IMR-90 (cell line): ENCODE results near the gene NAV1. TPM values are rescaled to one million over a fixed set of nuclear protein-coding genes. Genes with fewer than 3 reads are reported as not detected.

Source experiments
- ATAC-seq: fragments of 200-7000 bp; cut with Tn5 transposase; 2 replicates; pipeline ENCODE4 v1.9.1; 2020; ENCODE audit warnings: low read depth, mild to moderate bottlenecking, moderate library complexity
- BruUV-seq: library from RNA; stranded (reverse); fragments of 400-500 nt; replicated peaks from 2 replicates; lab custom pipeline; 2021; lab: Mats Ljungman, UMichigan
- CTCF ChIA-PET: fragments of 300-600 bp; formaldehyde crosslinking; extraction: SDS; loops from one replicate; lab custom pipeline; 2021; ENCODE audit warnings: antibody characterized with exemption; lab: Yijun Ruan, JAX
- POLR2A ChIA-PET: fragments of 300-600 bp; sonication (Branson Sonifier 250); formaldehyde crosslinking; loops from one replicate; lab custom pipeline; 2022; ENCODE audit warnings: antibody characterized with exemption; ENCODE audit not compliant: unreplicated experiment; lab: Charles Lee
- DNase-seq: peaks from one replicate; pipeline ENCODE4 v3.0.0; 2013
- H2AFZ ChIP-seq: replicated peaks from 2 replicates; pipeline ENCODE3; 2013; ENCODE audit warnings: low read length, mild to moderate bottlenecking; ENCODE audit not compliant: poor library complexity
- H2AK5ac ChIP-seq: 2 replicates; pipeline ENCODE4 v1.6.1; 2013; ENCODE audit warnings: low read depth, low read length, inconsistent platforms
- H2AK9ac ChIP-seq: replicated peaks from 2 replicates; pipeline ENCODE3; 2013; ENCODE audit warnings: mild to moderate bottlenecking, low read depth, low read length, moderate library complexity; ENCODE audit not compliant: poor library complexity
- H2BK120ac ChIP-seq: 2 replicates; pipeline ENCODE4 v1.6.1; 2013; ENCODE audit warnings: low read depth, low read length, inconsistent platforms
- H2BK15ac ChIP-seq: 3 replicates; pipeline ENCODE4 v1.6.1; 2013; ENCODE audit warnings: low read depth, low read length, inconsistent platforms
- H2BK20ac ChIP-seq: 2 replicates; pipeline ENCODE4 v1.6.1; 2013; ENCODE audit warnings: low read depth, mild to moderate bottlenecking, inconsistent platforms, low read length, moderate library complexity
- H2BK5ac ChIP-seq: 2 replicates; pipeline ENCODE4 v1.6.1; 2013; ENCODE audit warnings: mild to moderate bottlenecking, low read depth, low read length, inconsistent platforms; ENCODE audit not compliant: poor library complexity, severe bottlenecking
- H3K14ac ChIP-seq: replicated peaks from 2 replicates; pipeline ENCODE4 v1.6.1; 2013; ENCODE audit warnings: low read depth, low read length, inconsistent platforms
- H3K18ac ChIP-seq: 2 replicates; pipeline ENCODE4 v1.6.1; 2013; ENCODE audit warnings: low read depth, low read length, control low read depth
- H3K23ac ChIP-seq: 2 replicates; pipeline ENCODE4 v1.6.1; 2013; ENCODE audit warnings: low read depth, low read length, inconsistent platforms
- H3K27ac ChIP-seq: 2 replicates; pipeline ENCODE4 v1.5.1; 2013; ENCODE audit warnings: mild to moderate bottlenecking, control low read depth, low read length; ENCODE audit not compliant: insufficient read depth
- H3K27me3 ChIP-seq: 2 replicates; pipeline ENCODE4 v1.6.1; 2013; ENCODE audit warnings: low read length; ENCODE audit not compliant: control insufficient read depth, insufficient read depth
- H3K36me3 ChIP-seq: 2 replicates; pipeline ENCODE4 v1.6.1; 2013; ENCODE audit warnings: low read length, mixed read lengths; ENCODE audit not compliant: control insufficient read depth, insufficient read depth
- H3K4ac ChIP-seq: 2 replicates; pipeline ENCODE4 v1.6.1; 2013; ENCODE audit warnings: low read depth, low read length, inconsistent platforms
- H3K4me1 ChIP-seq: 2 replicates; pipeline ENCODE4 v1.6.1; 2013; ENCODE audit warnings: low read length, mixed read lengths; ENCODE audit not compliant: control insufficient read depth, insufficient read depth
- H3K4me2 ChIP-seq: 2 replicates; pipeline ENCODE4 v1.6.1; 2013; ENCODE audit warnings: low read depth, mild to moderate bottlenecking, control low read depth, low read length, moderate library complexity
- H3K4me3 ChIP-seq: 2 replicates; pipeline ENCODE4 v1.5.1; 2013; ENCODE audit warnings: low read depth, mild to moderate bottlenecking, control low read depth, low read length, moderate library complexity; ENCODE audit not compliant: insufficient read depth
- H3K56ac ChIP-seq: 2 replicates; pipeline ENCODE4 v1.6.1; 2013; ENCODE audit warnings: low read length, inconsistent platforms; ENCODE audit not compliant: insufficient read depth; ENCODE audit errors: extremely low read depth
- H3K79me1 ChIP-seq, 2 experiments: 2 replicates each; pipeline ENCODE4 v1.6.1; 2013; ENCODE audit warnings: low read length in 2 of 2, inconsistent platforms in 1 of 2, low read depth in 1 of 2
- H3K9ac ChIP-seq: 2 replicates; pipeline ENCODE4 v1.6.1; 2013; ENCODE audit warnings: low read depth, low read length, control low read depth
- H3K9me1 ChIP-seq: 2 replicates; pipeline ENCODE4 v1.6.1; 2013; ENCODE audit warnings: low read length, inconsistent platforms; ENCODE audit not compliant: insufficient read depth
- H3K9me3 ChIP-seq: 2 replicates; pipeline ENCODE4 v1.6.1; 2013; ENCODE audit warnings: low read length; ENCODE audit not compliant: control insufficient read depth, insufficient read depth
- H4K20me1 ChIP-seq: 2 replicates; pipeline ENCODE4 v1.6.1; 2013; ENCODE audit warnings: low read length, inconsistent platforms; ENCODE audit not compliant: insufficient read depth
- H4K5ac ChIP-seq: 2 replicates; pipeline ENCODE4 v1.6.1; 2013; ENCODE audit warnings: mild to moderate bottlenecking, low read depth, low read length, control low read depth
- H4K8ac ChIP-seq, 2 experiments: 2 replicates each; pipeline ENCODE4 v1.6.1; 2013; ENCODE audit warnings: low read depth in 2 of 2, low read length in 2 of 2, control low read depth in 1 of 2, inconsistent platforms in 1 of 2
- H4K91ac ChIP-seq: 2 replicates; pipeline ENCODE4 v1.6.1; 2013; ENCODE audit warnings: low read depth, low read length, inconsistent platforms; ENCODE audit not compliant: insufficient read depth
- CEBPB ChIP-seq: IDR thresholded peaks from 2 replicates; pipeline ENCODE4 v1.6.1; 2012; ENCODE audit warnings: low read depth, low read length, improper control_type of control experiment
- NFE2L2 ChIP-seq: fragments of 150-350 bp; IDR thresholded peaks from 2 replicates; pipeline ENCODE4 v1.6.1; 2016; ENCODE audit warnings: low read depth, mild to moderate bottlenecking, low read length
- SMC3 ChIP-seq: fragments of 150-350 bp; IDR thresholded peaks from 2 replicates; pipeline ENCODE4 v1.6.1; 2016; ENCODE audit warnings: low read depth, mild to moderate bottlenecking, antibody characterized with exemption, low read length, moderate library complexity
- WGBS, 2 experiments: methylation state at CpG; one replicate each; pipeline versions ENCODE4 v1.1.5 to v1.1.7; 2013; ENCODE audit warnings: missing lambda C conversion rate in 2 of 2; ENCODE audit not compliant: insufficient read length in 1 of 2; ENCODE audit errors: extremely low coverage in 2 of 2; 5-methylcytosine and 5-hydroxymethylcytosine counted together
- dilution Hi-C: fragments of 300-500 bp; cut with HindIII; formaldehyde crosslinking; loops from one replicate; pipeline ENCODE4 v1.14.3; 2018; ENCODE audit warnings: low sequenced_read_pairs; ENCODE audit not compliant: unreplicated experiment
- in situ Hi-C: fragments of 300-500 bp; cut with MboI; formaldehyde crosslinking; loops from 3 replicates; pipeline ENCODE4 v1.14.3; 2019; ENCODE audit warnings: low sequenced_read_pairs, inconsistent platforms, mixed read lengths
- intact Hi-C: fragments of 100-400 bp; cut with micrococcal nuclease; formaldehyde crosslinking; loops from 2 replicates; pipeline ENCODE4 v1.10.0; 2022
- polyA plus RNA-seq, 3 experiments: library from polyadenylated mRNA; depleted of rRNA; stranded (reverse); fragments of >200 nt; gene quantifications; 2 replicates each; pipeline ENCODE4 v1.2.3, GENCODE V29; 2012; ENCODE audit warnings: low replicate concordance in 1 of 3
- total RNA-seq: library from RNA; depleted of rRNA; stranded (reverse); fragments of >200 nt; gene quantifications from 2 replicates; pipeline ENCODE4 v1.2.3, GENCODE V29; 2012

Gene NAV1
- total and polyA plus RNA-seq, 2 of the 4 experiments (the other 2 are of a cell fraction), result 14.0 to 23.1 TPM

DNA sequence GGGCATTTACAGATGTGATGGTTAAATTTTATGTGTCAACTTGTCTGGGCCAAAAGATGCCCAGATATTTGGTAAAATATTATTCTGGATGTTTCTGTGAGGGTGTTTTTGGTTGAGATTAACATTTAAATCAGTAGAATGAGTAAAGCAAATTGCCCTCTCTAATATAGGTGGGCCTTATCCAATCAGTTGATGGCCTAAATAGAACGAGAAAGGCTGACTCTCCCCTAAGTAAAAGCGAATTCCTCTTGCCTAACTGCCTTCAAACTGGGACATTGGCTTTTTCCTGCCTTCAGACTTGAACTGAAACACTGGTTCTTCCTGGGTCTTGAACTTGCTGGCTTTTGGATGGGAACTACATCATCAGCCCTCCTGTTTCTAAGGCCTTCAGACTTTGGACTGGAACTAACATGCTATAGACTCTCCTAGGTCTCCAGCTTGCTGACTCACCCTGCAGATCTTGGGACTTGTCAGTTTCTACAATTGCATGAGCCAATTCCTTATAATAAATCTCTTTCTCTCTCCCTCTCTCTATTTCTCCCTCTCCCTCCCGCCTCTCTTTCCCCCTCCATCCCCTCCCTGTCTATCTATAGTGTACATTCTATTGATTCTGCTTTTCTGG is 10.2 kb upstream of the NAV1 start:
- peak overlapping the region; percentile 70; the same call in 1 of the 2 replicates for H4K91ac ChIP-seq
- H2AK9ac ChIP-seq, result no peak overlapping the region
- peak overlapping the region; percentile 89 for H3K14ac ChIP-seq
- peak overlapping the region in 1 of 2 experiments; percentile 73; a peak in 1 of 4 replicates for H4K8ac ChIP-seq
- peaks cover 0 to 3% of the 10 kb centered on the region in 2 experiments; a peak in 1 of 4 replicates for H3K79me1 ChIP-seq
- H3K27me3 ChIP-seq, result no peaks in the 10 kb centered on the region
- peak overlapping the region; percentile 48; the same call in 1 of the 2 replicates for H3K23ac ChIP-seq
- no peak overlapping the region for H3K4me2 ChIP-seq
- intact Hi-C loops, result no loop called here
- peak; percentile 55; the same call in 1 of the 2 replicates for ATAC-seq
- H3K4ac ChIP-seq, result peak overlapping the region; percentile 81; the same call in 1 of the 2 replicates
- H3K36me3 ChIP-seq, result no peaks in the 10 kb centered on the region
- CTCF ChIA-PET, result interaction anchor here (0.9 kb wide), 1 partner anchor 16 kb away, joined by 3 read pairs; no protein-coding TSS in a partner anchor
- TF ChIP-seq CEBPB, result 0 out of 2 replicates have a peak, but pooled peaks have one; percentile 1
- TF ChIP-seq SMC3, result no peak
- TF ChIP-seq NFE2L2, result peak; percentile 45; the same call in 1 of the 2 replicates
- peak overlapping the region; percentile 62 for H2AK5ac ChIP-seq
- 80 to 100% methylated on average over 1 of the region's 3 CpGs for WGBS, 2 experiments
- no peaks in the 10 kb centered on the region for H3K9me3 ChIP-seq
- peak overlapping the region; percentile 68; the same call in 1 of the 2 replicates for H2BK120ac ChIP-seq
- peak overlapping the region; percentile 71 for H2AFZ ChIP-seq
- H3K4me3 ChIP-seq, result no peak overlapping the region
- H2BK15ac ChIP-seq, result peak overlapping the region; percentile 74; the same call in 1 of the 3 replicates
- peak overlapping the region; percentile 51; the same call in 1 of the 2 replicates for H2BK20ac ChIP-seq
- H4K5ac ChIP-seq, result 0 out of 2 replicates have a peak overlapping the region, but pooled peaks have one; percentile 13
- H3K18ac ChIP-seq, result no peak overlapping the region; the same call in 1 of the 2 replicates
- no peaks in the 10 kb centered on the region for H4K20me1 ChIP-seq
- H3K9me1 ChIP-seq, result no peaks in the 10 kb centered on the region
- BruUV-seq, result no TSS peak
- POLR2A ChIA-PET, result interaction anchor here (0.6 kb wide), 1 partner anchor 153 kb away, joined by 3 read pairs; no protein-coding TSS in a partner anchor
- H3K27ac ChIP-seq, result no peak overlapping the region; the same call in 1 of the 2 replicates
- H3K56ac ChIP-seq, result no peak overlapping the region
- H3K9ac ChIP-seq, result no peak overlapping the region
- DNase-seq, result peak; percentile 83
- peak overlapping the region; percentile 55 for H2BK5ac ChIP-seq
- peaks cover 2% of the 10 kb centered on the region; the same call in 1 of the 2 replicates for H3K4me1 ChIP-seq
- in situ Hi-C loops, result loop anchor here (25.0 kb wide), 2 partner anchors 434 to 609 kb away; partner anchors contain the start of genes ARL8A and TIMM17A
- dilution Hi-C loops, result no loop called here
